ENCODE data around the gene GPR176.

GPR176 gene

DNA sequence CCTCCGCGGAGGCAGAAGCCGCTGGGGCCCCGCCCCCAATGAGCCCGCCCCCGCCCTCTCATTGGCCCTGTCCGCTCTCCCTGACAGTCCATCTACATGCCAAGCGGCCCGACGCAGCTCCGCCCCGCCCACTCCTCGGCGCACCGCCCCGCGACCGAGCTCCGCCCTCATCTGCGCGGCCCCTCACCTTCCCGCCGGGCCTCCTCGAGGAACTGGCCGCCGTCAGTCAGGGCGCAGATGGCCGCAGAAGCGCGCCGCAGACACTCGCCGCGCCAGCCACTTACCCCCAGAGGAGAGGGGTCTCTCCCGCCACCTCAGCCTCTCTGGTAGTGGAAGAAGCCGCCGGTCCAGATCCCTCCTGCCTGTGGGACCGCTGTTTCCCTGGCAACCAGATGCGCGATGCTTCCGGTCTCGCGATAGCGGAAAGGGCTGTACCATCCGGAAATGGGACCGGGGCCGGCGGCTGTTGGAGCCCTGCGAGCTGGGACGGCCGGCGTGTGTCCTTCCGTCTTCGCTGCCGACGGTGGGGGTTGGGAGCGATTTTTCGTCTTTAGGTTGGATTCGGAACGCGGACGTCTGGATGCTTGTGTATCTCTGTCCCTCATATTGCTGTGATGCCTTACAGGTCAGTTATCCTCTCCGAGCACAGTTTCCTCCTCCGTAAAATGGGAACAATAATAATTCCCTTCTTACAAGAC, 137.5 kb downstream of the GPR176 start, which contains the start of gene FSIP1:
TSS of gene FSIP1 (minus strand) at position 401 of the 698 bp plus-strand sequence. CDS start 6,317 bp downstream, outside the sequence.
- TF ChIP-seq, protein P1, sequence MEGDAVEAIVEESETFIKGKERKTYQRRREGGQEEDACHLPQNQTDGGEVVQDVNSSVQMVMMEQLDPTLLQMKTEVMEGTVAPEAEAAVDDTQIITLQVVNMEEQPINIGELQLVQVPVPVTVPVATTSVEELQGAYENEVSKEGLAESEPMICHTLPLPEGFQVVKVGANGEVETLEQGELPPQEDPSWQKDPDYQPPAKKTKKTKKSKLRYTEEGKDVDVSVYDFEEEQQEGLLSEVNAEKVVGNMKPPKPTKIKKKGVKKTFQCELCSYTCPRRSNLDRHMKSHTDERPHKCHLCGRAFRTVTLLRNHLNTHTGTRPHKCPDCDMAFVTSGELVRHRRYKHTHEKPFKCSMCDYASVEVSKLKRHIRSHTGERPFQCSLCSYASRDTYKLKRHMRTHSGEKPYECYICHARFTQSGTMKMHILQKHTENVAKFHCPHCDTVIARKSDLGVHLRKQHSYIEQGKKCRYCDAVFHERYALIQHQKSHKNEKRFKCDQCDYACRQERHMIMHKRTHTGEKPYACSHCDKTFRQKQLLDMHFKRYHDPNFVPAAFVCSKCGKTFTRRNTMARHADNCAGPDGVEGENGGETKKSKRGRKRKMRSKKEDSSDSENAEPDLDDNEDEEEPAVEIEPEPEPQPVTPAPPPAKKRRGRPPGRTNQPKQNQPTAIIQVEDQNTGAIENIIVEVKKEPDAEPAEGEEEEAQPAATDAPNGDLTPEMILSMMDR (IDR thresholded peaks at IDR 0.05; ENCODE audit: insufficient read depth, low read depth, low read length, missing control alignments), result no peak
- peak within 1 kb of the TSS; percentile 86 for H3K4me3 ChIP-seq (ENCODE audit: low read depth, low read length)
- DNase-seq (ENCODE audit: low read depth), result peak; percentile 98

- TF ChIP-seq, protein P1 (IDR thresholded peaks at IDR 0.05; ENCODE audit: insufficient read depth, low read depth, low read length, missing control alignments), result no peak
- H3K4me3 ChIP-seq (ENCODE audit: low read depth, low read length), result peak overlapping the region; percentile 73
- DNase-seq (ENCODE audit: low read depth), result no peak
Observed at GRCh38 chr15:39781967-39782302, 138.1 kb downstream of the GPR176 start.

GRCh38 chr15:39781147-39781966, 138.7 kb downstream of the GPR176 start:
- H3K4me3 ChIP-seq (ENCODE audit: low read depth, low read length), result peak overlapping the region; percentile 73; the same call in 1 of the 2 replicates

DNA sequence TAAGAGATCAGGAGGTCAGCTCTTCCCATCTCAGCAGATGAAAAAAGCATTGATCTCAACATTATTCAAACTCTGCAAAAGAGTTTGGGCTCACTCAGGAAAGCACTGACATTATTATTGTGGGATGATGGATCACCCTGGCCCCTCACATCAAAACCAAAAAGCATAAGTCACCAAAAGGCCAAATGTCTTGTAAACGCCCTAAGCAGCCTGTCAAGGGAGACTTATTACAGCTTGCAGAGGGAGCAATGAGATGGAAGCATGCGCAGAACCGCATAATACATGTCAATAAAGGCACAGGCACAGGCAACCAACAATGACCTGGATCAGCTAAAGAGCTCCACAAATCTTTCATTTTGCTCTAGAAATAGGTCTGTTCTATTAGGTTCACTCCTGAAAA, 142.0 kb downstream of the GPR176 start:
- TF ChIP-seq, protein P1 (IDR thresholded peaks at IDR 0.05; ENCODE audit: insufficient read depth, low read depth, low read length, missing control alignments), result no peak
- H3K4me3 ChIP-seq (ENCODE audit: low read depth, low read length), result no peak overlapping the region
- no peak for DNase-seq (ENCODE audit: low read depth)

More at GRCh38 chr15:39781147-39781966, 138.7 kb downstream of the GPR176 start:
- TF ChIP-seq, protein P1 (IDR thresholded peaks at IDR 0.05; ENCODE audit: insufficient read depth, low read depth, low read length, missing control alignments), result no peak
- DNase-seq (ENCODE audit: low read depth), result no peak

GRCh38 chr15:39777496-39777895, 142.6 kb downstream of the GPR176 start:
- no peak overlapping the region for H3K4me3 ChIP-seq (ENCODE audit: low read depth, low read length)
- TF ChIP-seq, protein P1 (IDR thresholded peaks at IDR 0.05; ENCODE audit: insufficient read depth, low read depth, low read length, missing control alignments), result no peak
- DNase-seq (ENCODE audit: low read depth), result peak; percentile 46

DNA sequence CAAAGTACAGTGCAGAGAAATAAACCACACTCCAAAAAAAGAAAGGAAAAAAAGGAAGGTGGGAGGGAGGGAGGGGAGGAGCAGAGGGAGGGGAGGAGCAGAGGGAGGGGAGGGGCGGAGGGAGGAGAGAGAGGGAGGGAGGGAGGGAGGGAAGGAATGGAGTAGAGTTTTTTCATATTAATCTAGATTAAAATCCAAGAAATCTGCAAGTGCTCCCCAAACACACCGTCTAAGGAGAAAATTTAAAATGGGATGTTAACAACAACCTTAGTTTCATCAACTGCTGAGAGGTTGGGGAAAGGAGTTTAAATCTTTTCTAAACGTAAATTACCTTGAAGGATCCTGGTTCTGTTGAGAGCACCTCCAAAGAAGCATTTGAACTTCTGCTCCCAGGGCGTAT, 144.0 kb downstream of the GPR176 start:
- no peak overlapping the region for H3K4me3 ChIP-seq (ENCODE audit: low read depth, low read length)
- DNase-seq (ENCODE audit: low read depth), result no peak
- TF ChIP-seq, protein P1 (IDR thresholded peaks at IDR 0.05; ENCODE audit: insufficient read depth, low read depth, low read length, missing control alignments), result no peak

All from GM12865 (cell line).